Measurements from ENCODE around the gene CHRNB4. TPM values are rescaled to one million over a fixed set of nuclear protein-coding genes. Genes with fewer than 3 reads are reported as not detected.

CHRNB4 gene
- total RNA-seq, 1 donor, result not detected

GRCh38 chr15:78654272-78654671, 13.3 kb upstream of the CHRNB4 start:
- no peak for TF ChIP-seq CTCF (IDR thresholded peaks at IDR 0.05; ENCODE audit: insufficient read depth, low read depth, low read length)
- no peak overlapping the region for H3K4me3 ChIP-seq (ENCODE audit: low read depth, low read length)
- no peak for DNase-seq (ENCODE audit: low read depth)

GRCh38 chr15:78651930-78652615, 11.1 kb upstream of the CHRNB4 start:
- DNase-seq (ENCODE audit: low read depth), result no peak
- H3K4me3 ChIP-seq (ENCODE audit: low read depth, low read length), result no peak overlapping the region
- no peak for TF ChIP-seq CTCF (IDR thresholded peaks at IDR 0.05; ENCODE audit: insufficient read depth, low read depth, low read length)

GRCh38 chr15:78651007-78651406, 10.0 kb upstream of the CHRNB4 start:
- no peak overlapping the region for H3K4me3 ChIP-seq (ENCODE audit: low read depth, low read length)
- no peak for TF ChIP-seq CTCF (IDR thresholded peaks at IDR 0.05; ENCODE audit: insufficient read depth, low read depth, low read length)
- DNase-seq (ENCODE audit: low read depth), result no peak

GRCh38 chr15:78650022-78650421, 9.0 kb upstream of the CHRNB4 start:
- H3K4me3 ChIP-seq (ENCODE audit: low read depth, low read length), result no peak overlapping the region
- no peak for DNase-seq (ENCODE audit: low read depth)
- no peak for TF ChIP-seq CTCF (IDR thresholded peaks at IDR 0.05; ENCODE audit: insufficient read depth, low read depth, low read length)

- TF ChIP-seq CTCF (IDR thresholded peaks at IDR 0.05; ENCODE audit: insufficient read depth, low read depth, low read length), result no peak
- H3K4me3 ChIP-seq (ENCODE audit: low read depth, low read length), result no peak overlapping the region
- DNase-seq (ENCODE audit: low read depth), result no peak
These were observed 4.0 kb upstream of the CHRNB4 start for GRCh38 chr15:78645009-78645408.

GRCh38 chr15:78642331-78642730, 1.3 kb upstream of the CHRNB4 start:
- no peak for DNase-seq (ENCODE audit: low read depth)
- no peak overlapping the region for H3K4me3 ChIP-seq (ENCODE audit: low read depth, low read length)
- TF ChIP-seq CTCF (IDR thresholded peaks at IDR 0.05; ENCODE audit: insufficient read depth, low read depth, low read length), result no peak

GRCh38 chr15:78641749-78642275, 802 bp upstream of the CHRNB4 start:
- TF ChIP-seq CTCF (IDR thresholded peaks at IDR 0.05; ENCODE audit: insufficient read depth, low read depth, low read length), result no peak
- H3K4me3 ChIP-seq (ENCODE audit: low read depth, low read length), result no peak overlapping the region

More at GRCh38 chr15:78641749-78642275, 802 bp upstream of the CHRNB4 start:
- no peak for DNase-seq (ENCODE audit: low read depth)
